Stimulated activated CD8-positive, alpha-beta memory T cell treated with anti-CD3 and anti-CD28 coated beads, Interleukin-4, amount 100 ng/mL, for 4 hours (primary cell): ENCODE data around the gene AGXT.

Source experiments
- DNase-seq, 2 donors: peaks; one replicate each; pipeline ENCODE4 v3.0.0-alpha.2; 2020; ENCODE audit warnings: low read depth in 2 of 2, low spot score in 1 of 2

Gene AGXT

DNA sequence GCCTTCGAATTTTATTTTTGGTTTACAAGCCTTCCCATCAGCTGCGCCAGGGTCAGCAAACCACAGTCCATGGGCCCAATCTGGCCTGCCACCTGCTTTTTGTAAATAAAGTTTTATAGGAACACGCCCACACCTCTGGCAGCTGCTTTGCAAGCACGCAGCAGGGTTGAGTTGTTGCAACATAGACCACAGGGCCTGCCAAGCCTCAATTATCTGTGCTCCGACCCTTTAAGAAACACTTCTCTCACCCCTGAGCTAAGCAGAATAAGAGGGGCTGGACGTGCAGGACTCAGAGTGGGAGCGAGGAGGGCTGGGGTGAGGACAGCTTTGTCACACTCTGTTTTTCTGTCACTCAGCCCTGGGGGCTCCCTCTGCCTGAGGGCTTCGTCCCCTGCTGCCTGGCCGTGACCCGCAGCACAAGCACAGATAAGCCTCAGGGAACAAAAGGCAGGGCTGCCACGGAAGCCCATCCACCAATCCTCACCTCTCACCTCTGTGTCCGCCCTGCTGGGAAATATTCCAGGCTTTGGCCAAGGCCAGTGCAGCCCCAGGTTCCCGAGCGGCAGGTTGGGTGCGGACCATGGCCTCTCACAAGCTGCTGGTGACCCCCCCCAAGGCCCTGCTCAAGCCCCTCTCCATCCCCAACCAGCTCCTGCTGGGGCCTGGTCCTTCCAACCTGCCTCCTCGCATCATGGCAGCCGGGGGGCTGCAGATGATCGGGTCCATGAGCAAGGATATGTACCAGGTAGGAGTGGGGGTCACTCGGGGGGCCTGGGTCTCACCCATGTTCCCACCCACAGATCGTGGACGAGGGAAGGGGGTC lies at the start of gene AGXT:
Gene AGXT (plus strand): TSS at position 539 of the 823 bp plus-strand sequence. CDS start 42 bp downstream, at position 581.
- no peak for DNase-seq

- no peak for DNase-seq
These were observed 49.3 kb upstream of the AGXT start for GRCh38 chr2:240819126-240819857.

GRCh38 chr2:240819858-240820606 lies 48.6 kb upstream of the AGXT start, which contains the start of gene KIF1A:
TSS of gene KIF1A (minus strand) at chr2:240820219. CDS start at chr2:240797752, 22,467 bp downstream.
- no peak for DNase-seq

DNA sequence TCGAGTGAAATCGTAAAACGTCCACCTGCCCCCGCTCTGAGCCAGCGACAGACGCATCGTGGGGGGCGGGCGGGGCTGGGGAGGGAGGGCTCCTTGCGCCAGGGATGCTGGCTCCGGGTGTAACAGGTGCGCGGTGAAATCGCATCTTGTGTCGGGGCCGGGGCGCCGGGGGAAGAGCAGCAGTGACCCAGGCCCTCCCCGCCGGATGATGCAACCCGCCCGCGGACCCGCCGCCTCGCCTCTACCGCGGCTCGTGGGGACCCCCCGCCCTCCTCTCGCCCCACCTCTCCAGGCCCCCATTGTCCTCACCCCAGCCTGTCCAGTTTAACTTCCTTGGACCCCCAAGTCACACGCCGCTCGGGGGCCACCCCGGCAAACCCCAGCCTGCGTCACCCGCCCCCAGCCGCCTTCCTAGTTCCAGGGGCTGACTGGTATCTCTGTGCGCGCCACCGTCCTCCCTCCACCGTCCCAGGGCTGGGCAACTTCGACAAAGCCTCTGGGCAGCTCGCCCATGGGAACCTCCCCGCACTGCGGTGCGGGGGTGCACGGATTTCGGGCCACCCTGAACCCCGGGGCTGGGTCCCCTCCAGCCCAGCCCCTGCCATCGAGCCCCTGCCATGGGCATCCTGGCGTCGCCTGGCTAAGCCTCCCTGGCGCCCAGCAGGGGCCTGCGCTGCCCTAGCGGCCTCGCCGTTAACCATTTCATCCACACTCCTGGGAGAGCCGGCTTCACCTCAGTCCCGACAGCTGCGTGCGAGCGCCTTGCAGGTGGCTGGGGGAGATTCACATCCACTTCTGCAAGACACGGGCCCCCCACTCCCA lies 47.8 kb upstream of the AGXT start:
- peak in 1 of 2 donors; percentile 12 for DNase-seq

DNA sequence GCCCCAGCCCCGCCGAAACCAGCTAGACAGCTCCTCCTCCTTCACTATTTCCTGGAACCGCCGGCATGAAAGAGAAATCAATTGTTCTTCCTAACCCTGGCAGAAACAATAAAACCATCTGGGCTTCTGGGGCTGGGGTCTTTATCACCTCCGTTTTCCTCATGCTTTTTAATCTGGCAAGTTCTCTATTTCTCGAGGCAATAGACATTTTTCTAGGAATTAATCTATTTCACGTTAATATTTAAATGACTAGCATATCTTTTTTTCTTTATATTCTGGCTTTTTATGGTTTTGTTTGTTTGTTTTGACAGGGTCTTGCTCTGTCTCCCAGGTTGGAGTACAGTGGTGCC lies 47.2 kb upstream of the AGXT start:
- DNase-seq = no peak

- DNase-seq = no peak
These were observed 46.3 kb upstream of the AGXT start for GRCh38 chr2:240822280-240822847.

GRCh38 chr2:240823449-240824336 lies 44.9 kb upstream of the AGXT start:
- DNase-seq = no peak

DNA sequence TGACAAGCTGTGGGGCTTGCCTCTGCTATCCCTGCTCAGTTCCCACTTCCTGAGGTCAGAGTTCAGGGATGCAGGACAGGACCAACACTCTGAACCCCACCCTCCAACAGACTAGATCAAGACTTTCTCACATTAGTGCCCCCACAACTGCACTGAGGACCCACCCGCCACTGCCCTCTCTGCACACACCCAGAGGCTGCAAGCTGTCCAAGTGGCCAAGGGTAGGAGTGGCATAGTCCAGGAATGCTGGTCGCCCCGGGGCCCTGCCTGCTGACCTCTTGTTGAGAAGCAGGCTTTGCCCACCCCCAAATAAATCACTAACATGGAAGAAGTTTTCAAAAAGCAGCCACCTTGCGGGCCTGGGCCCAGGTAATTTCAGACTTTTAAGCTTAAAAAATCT lies 43.1 kb upstream of the AGXT start:
- no peak for DNase-seq

GRCh38 chr2:240831594-240832204 lies 36.9 kb upstream of the AGXT start:
- DNase-seq = no peak

DNA sequence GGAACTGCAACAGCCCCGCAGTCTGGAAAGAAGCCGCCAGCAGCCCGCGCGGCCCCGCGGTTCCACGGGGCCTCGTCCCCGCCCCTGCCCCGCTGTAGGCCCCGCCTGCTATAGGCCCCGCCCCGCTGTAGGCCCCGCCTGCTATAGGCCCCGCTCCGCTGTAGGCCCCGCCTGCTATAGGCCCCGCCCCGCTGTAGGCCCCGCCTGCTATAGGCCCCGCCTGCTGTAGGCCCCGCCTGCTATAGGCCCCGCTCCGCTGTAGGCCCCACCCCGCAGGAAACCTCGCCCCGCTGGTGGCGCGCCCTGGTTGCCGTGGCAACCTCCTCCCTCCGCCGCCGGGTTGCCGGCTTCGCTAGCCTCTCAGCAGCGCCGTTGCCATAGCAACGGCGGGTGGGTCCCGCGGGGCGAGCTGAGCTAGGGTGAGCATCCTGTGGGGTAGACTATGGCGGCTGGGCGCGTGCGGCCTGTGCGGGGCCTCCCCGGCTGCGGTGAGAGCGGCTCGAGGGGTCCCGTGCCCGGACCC lies 36.4 kb upstream of the AGXT start:
- peak; percentile 88 to 95 for DNase-seq

DNA sequence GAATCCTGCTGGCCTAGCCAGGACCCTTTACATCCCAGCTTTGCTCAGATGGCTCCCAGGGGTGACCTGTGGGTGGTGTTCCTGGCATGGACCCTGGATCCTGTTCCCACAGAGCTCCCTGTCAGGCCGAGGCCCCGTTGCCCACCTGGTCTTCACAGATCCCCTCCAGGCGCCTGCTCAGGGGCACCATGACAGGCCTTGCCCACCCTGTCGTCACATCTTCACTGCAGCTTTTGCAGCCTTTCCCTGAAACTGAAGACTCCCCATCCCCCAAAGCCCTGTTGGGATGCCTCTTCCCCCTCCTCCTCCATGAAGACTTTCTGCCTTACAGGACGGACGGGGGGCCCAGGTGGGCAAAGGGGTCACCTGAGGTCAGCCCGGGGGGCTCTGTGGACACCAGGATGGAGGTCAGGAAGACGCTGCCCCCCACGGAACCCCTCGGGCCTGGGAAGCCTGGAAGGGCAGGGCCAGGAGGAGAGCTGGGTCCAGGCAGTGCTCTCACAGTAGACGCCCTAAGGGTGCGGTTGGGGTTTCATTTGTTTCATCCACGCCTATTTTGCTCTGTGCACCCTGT lies 35.6 kb upstream of the AGXT start:
- no peak for DNase-seq

GRCh38 chr2:240833724-240834285 lies 34.8 kb upstream of the AGXT start:
- no peak for DNase-seq

- DNase-seq = no peak
These were observed 34.1 kb upstream of the AGXT start for GRCh38 chr2:240834377-240834975.

DNA sequence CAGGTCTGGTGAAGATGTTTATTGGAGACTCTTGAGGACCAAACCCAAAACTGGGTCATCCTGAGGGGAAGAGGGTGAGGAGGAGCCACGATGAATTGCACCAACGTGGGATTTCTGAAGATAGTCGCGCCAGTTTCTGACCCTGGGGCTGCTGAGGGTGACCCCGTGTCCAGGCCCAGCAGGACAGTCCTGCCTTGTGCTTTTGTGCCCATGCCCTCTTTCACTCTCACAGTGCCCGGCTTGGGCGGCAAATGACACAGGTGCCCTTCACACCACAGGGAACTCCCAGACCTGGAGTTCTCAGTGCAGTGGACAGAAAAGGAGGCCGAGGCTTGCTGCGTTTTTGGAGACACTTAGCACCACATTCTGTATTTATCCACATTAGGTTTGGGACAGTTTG lies 33.1 kb upstream of the AGXT start:
- no peak for DNase-seq

DNA sequence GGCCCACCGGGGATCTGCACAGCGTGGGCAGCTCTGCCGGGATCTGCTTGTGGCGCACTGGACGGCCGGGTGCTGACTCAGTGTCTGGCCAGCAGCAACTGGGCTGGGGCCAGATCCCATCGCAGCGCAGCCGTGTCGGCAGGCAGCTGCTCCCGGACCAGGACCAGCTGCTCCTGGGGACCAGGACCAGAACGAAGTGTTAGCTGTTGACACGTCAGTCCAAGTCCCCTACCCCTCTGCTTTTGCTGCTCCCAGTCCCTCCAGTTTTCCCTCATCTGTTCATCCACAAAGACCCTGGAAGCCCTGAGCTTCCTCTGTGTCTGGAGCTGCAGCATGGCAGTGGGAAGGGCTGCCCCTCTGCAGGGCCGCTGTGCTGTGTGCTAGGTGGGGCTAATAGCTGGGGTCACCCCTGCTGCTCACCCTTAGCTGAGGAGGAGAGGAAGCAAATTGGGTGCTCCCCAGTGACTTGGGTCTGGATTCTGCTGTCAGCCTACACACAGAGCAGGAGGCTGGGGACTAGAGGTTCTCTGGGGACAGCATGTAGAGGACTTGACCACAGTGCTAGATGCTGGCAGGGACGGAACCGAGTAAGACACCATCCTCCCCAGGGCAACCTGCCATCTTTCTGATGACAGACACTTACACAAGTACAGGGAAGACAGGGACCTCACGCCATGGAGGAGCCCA lies 31.7 kb upstream of the AGXT start:
- DNase-seq = no peak

DNA sequence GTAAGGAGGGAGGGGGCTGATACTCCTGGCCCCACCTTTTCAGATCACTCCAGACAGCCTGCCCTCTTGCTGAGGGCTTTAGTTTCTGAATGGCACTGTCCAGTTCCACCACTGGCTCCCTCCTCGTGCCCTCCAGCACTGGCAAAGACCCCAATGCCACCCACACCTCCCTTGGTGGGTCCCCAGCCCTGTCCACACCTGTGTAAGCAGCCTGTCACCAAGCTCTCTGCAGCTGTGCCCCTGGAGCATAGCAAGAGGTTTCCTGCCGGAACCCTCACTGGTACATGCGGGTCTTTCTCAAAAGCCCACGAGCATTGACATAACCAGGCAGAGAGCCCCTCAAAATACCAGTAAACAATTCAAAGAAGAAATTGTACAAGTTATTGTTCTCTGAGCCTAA lies 31.0 kb upstream of the AGXT start:
- DNase-seq = no peak
